Left ventricle myocardium inferior (tissue), 1 donor: ENCODE measurements around the gene ELL2. TPM values are rescaled to one million over a fixed set of nuclear protein-coding genes. Genes with fewer than 3 reads are reported as not detected.

Source experiments
- DNase-seq: peaks from one replicate; pipeline ENCODE4 v3.0.0-alpha.2; 2020
- H3K27ac ChIP-seq: fragments of 200-600 bp; replicated peaks from 2 replicates; pipeline ENCODE4 v1.8.0; 2021
- H3K27me3 ChIP-seq: fragments of 200-600 bp; 2 replicates; pipeline ENCODE4 v1.8.0; 2021; ENCODE audit warnings: low read depth
- H3K36me3 ChIP-seq: fragments of 200-600 bp; 2 replicates; pipeline ENCODE4 v1.8.0; 2021
- H3K4me1 ChIP-seq: fragments of 200-600 bp; 2 replicates; pipeline ENCODE4 v1.8.0; 2021
- H3K4me3 ChIP-seq: fragments of 200-600 bp; 2 replicates; pipeline ENCODE4 v1.8.0; 2021; ENCODE audit warnings: mild to moderate bottlenecking, moderate library complexity
- H3K9me3 ChIP-seq: fragments of 200-600 bp; replicated peaks from 2 replicates; pipeline ENCODE4 v1.8.0; 2021
- CTCF ChIP-seq: fragments of 200-600 bp; IDR thresholded peaks from 2 replicates; pipeline ENCODE4 v1.8.0; 2021; ENCODE audit warnings: antibody characterized with exemption, mild to moderate bottlenecking, borderline replicate concordance
- intact Hi-C: fragments of 100-400 bp; cut with micrococcal nuclease; formaldehyde crosslinking; loops from one replicate; pipeline ENCODE4 v1.11.0; 2022
- total RNA-seq: library from RNA; stranded (reverse); fragmentation: NEBNext Ultra II Directional; extraction: Animal tissue kit (Norgen Biotek cat#: 25700); gene quantifications from one replicate; pipeline ENCODE4 v1.2.1, GENCODE V29; 2021
- donor health status: DM: no; HTN: yes; CAD: no; lungs with severe emphysema.

The ELL2 gene
- total RNA-seq, 1 donor from 2014 or later: 21.0 TPM

GRCh38 chr5:95939465-95939864 lies 22.2 kb downstream of the ELL2 start:
- DNase-seq: no peak
- no peaks in the 10 kb centered on the region for H3K9me3 ChIP-seq
- H3K4me1 ChIP-seq: peaks cover 66% of the 10 kb centered on the region
- no peak overlapping the region for H3K27ac ChIP-seq
- intact Hi-C loops: no loop called here
- TF ChIP-seq CTCF: no peak
- H3K36me3 ChIP-seq: no peaks in the 10 kb centered on the region
- H3K4me3 ChIP-seq: no peak overlapping the region
- H3K27me3 ChIP-seq: no peaks in the 10 kb centered on the region

- Histone ChIP-seq H3K36me3 (no peaks in the 10 kb centered on the region), H3K9me3 (no peaks in the 10 kb centered on the region), H3K4me1 (peaks cover 68% of the 10 kb centered on the region)
These were observed 22.9 kb downstream of the ELL2 start for GRCh38 chr5:95938766-95939165.

GRCh38 chr5:95938347-95938746 lies 23.3 kb downstream of the ELL2 start:
- Histone ChIP-seq H3K9me3 (no peaks in the 10 kb centered on the region), H3K27ac (no peak overlapping the region), H3K4me1 (peaks cover 67% of the 10 kb centered on the region), H3K27me3 (no peaks in the 10 kb centered on the region), H3K4me3 (no peak overlapping the region), H3K36me3 (no peaks in the 10 kb centered on the region)
- no peak for TF ChIP-seq CTCF
- no peak for DNase-seq
- intact Hi-C loops: no loop called here

More at GRCh38 chr5:95938766-95939165, 22.9 kb downstream of the ELL2 start:
- Histone ChIP-seq H3K4me3 (no peak overlapping the region), H3K27me3 (no peaks in the 10 kb centered on the region), H3K27ac (no peak overlapping the region)
- TF ChIP-seq CTCF: no peak
- DNase-seq: no peak
- intact Hi-C loops: no loop called here

- no peak for DNase-seq
- TF ChIP-seq CTCF: no peak
- Histone ChIP-seq H3K4me3 (no peak overlapping the region), H3K9me3 (no peaks in the 10 kb centered on the region), H3K4me1 (peaks cover 70% of the 10 kb centered on the region), H3K36me3 (no peaks in the 10 kb centered on the region), H3K27ac (no peak overlapping the region), H3K27me3 (no peaks in the 10 kb centered on the region)
- intact Hi-C loops: no loop called here
These were observed 24.0 kb downstream of the ELL2 start for GRCh38 chr5:95937607-95938152.

- H3K4me3 ChIP-seq: no peak overlapping the region
- H3K4me1 ChIP-seq: peaks cover 68% of the 10 kb centered on the region
- no peak for TF ChIP-seq CTCF
- H3K9me3 ChIP-seq: no peaks in the 10 kb centered on the region
- intact Hi-C loops: no loop called here
- no peak for DNase-seq
- no peaks in the 10 kb centered on the region for H3K36me3 ChIP-seq
- no peaks in the 10 kb centered on the region for H3K27me3 ChIP-seq
- H3K27ac ChIP-seq: no peak overlapping the region
These were observed 24.7 kb downstream of the ELL2 start for GRCh38 chr5:95936812-95937397.
